ENCODE results near the gene SLC24A3.

- no peak for TF ChIP-seq CTCF (conservative IDR thresholded peaks at IDR 0.05; ENCODE audit: low read length)
- no peak for TF ChIP-seq EZH2phosphoT487 (IDR thresholded peaks at IDR 0.05; ENCODE audit: borderline replicate concordance, low read depth, low read length)
Observed at GRCh38 chr20:19543101-19543500, 330.7 kb downstream of the SLC24A3 start.

All from OCI-LY7 (cell line).